GM12878 (cell line): ENCODE data around the gene RENBP. TPM values are rescaled to one million over a fixed set of nuclear protein-coding genes. Genes with fewer than 3 reads are reported as not detected.

Experiments
- ATAC-seq: fragments of 200-7000 bp; cut with Tn5 transposase; 3 replicates; pipeline ENCODE4 v1.9.1; 2020; ENCODE audit warnings: mild to moderate bottlenecking, moderate library complexity
- BruUV-seq: library from RNA; stranded (reverse); fragments of 400-500 nt; replicated peaks from 2 replicates; lab custom pipeline; 2021; lab: Mats Ljungman, UMichigan
- CTCF ChIA-PET: fragments of 300-600 bp; sonication (Branson Sonifier 250); formaldehyde crosslinking; extraction: SDS; loops from one replicate; lab custom pipeline; 2021; ENCODE audit warnings: inconsistent platforms; lab: Yijun Ruan, JAX
- POLR2A ChIA-PET: fragments of 350-600 bp; formaldehyde crosslinking; extraction: SDS; loops from one replicate; lab custom pipeline; 2021; ENCODE audit warnings: inconsistent platforms; lab: Charles Lee
- RAD21 ChIA-PET: fragments of 300-600 bp; sonication (Branson Sonifier 250); formaldehyde crosslinking; loops from one replicate; lab custom pipeline; 2023; ENCODE audit warnings: antibody characterized with exemption; ENCODE audit not compliant: unreplicated experiment; lab: Charles Lee
- SMC1A ChIA-PET: fragments of 300-600 bp; sonication (Branson Sonifier 250); formaldehyde crosslinking; loops from one replicate; lab custom pipeline; 2023; ENCODE audit not compliant: unreplicated experiment, uncharacterized antibody; lab: Charles Lee
- DNase-seq: peaks from one replicate; pipeline ENCODE4 v3.0.0-alpha.2; 2011; ENCODE audit warnings: low read depth, low spot score
- FAIRE-seq: peaks from 3 replicates; lab custom pipeline; 2011; peaks lifted over from hg19 to GRCh38; lab: Jason Lieb, UNC
- H2AFZ ChIP-seq: 2 replicates; pipeline ENCODE4 v1.6.0; 2011; ENCODE audit warnings: low read depth, low read length, control low read depth; ENCODE audit not compliant: control insufficient read depth
- H3K27ac ChIP-seq: 2 replicates; pipeline ENCODE4 v1.5.1; 2011; ENCODE audit warnings: control low read depth; ENCODE audit not compliant: control insufficient read depth, insufficient read depth
- H3K27me3 ChIP-seq, 2 experiments: replicated peaks in 1 of 2; 2 replicates each; pipeline versions ENCODE4 v1.6.0 to v1.6.1; 2011; ENCODE audit warnings: low read length in 1 of 2; ENCODE audit not compliant: control insufficient read depth in 2 of 2, insufficient read depth in 2 of 2
- H3K36me3 ChIP-seq, 2 experiments: 2 replicates each; pipeline ENCODE4 v1.5.1; 2011; ENCODE audit warnings: low read length in 1 of 2; ENCODE audit not compliant: control insufficient read depth in 2 of 2, insufficient read depth in 2 of 2
- H3K4me1 ChIP-seq: 2 replicates; pipeline ENCODE4 v1.6.1; 2011; ENCODE audit warnings: mild to moderate bottlenecking, low read length, moderate library complexity, mixed read lengths; ENCODE audit not compliant: control insufficient read depth, insufficient read depth
- H3K4me2 ChIP-seq: 2 replicates; pipeline ENCODE4 v1.6.0; 2011; ENCODE audit warnings: control low read depth; ENCODE audit not compliant: control insufficient read depth, insufficient read depth
- H3K4me3 ChIP-seq: fragments of 200-600 bp; sonication (generic); 2 replicates; pipeline ENCODE4 v1.5.1; 2016
- H3K79me2 ChIP-seq: 2 replicates; pipeline ENCODE4 v1.6.0; 2011; ENCODE audit warnings: low read length; ENCODE audit not compliant: control insufficient read depth, insufficient read depth
- H3K9ac ChIP-seq: 2 replicates; pipeline ENCODE4 v1.8.0; 2011; ENCODE audit warnings: low read length, control low read depth, mixed read lengths; ENCODE audit not compliant: control insufficient read depth, insufficient read depth
- H3K9me3 ChIP-seq: replicated peaks from 3 replicates; pipeline ENCODE4 v1.5.1; 2011; ENCODE audit warnings: mild to moderate bottlenecking, low read length; ENCODE audit not compliant: control insufficient read depth, insufficient read depth
- H4K20me1 ChIP-seq: 2 replicates; pipeline ENCODE4 v1.6.0; 2011; ENCODE audit not compliant: control insufficient read depth, insufficient read depth
- ASH2L ChIP-seq: fragments of 300-600, 200-600 bp; sonication (generic); IDR thresholded peaks from 2 replicates; pipeline ENCODE4 v1.6.1; 2017; ENCODE audit warnings: low read depth, mild to moderate bottlenecking, borderline replicate concordance
- ATF7 ChIP-seq: fragments of 450-650 bp; IDR thresholded peaks from 2 replicates; pipeline ENCODE4 v1.6.1; 2016; ENCODE audit warnings: low read depth, mild to moderate bottlenecking
- ESRRA ChIP-seq: IDR thresholded peaks from 2 replicates; pipeline ENCODE4 v1.6.1; 2012; ENCODE audit warnings: mild to moderate bottlenecking, low read length, improper control_type of control experiment
- FOS ChIP-seq: IDR thresholded peaks from 3 replicates; pipeline ENCODE4 v1.6.1; 2011; ENCODE audit warnings: borderline replicate concordance; ENCODE audit not compliant: insufficient read length; ENCODE audit errors: extremely low read depth
- MEF2B ChIP-seq: fragments of 450-650 bp; IDR thresholded peaks from 2 replicates; pipeline ENCODE4 v1.6.1; 2018; ENCODE audit warnings: mild to moderate bottlenecking, moderate library complexity; ENCODE audit not compliant: partially characterized antibody, poor library complexity, severe bottlenecking
- POLR2A ChIP-seq: IDR thresholded peaks from 2 replicates; pipeline ENCODE4 v1.6.1; 2011; ENCODE audit warnings: low read depth, mild to moderate bottlenecking, low read length
- RELA ChIP-seq: fragments of 450-650 bp; IDR thresholded peaks from 2 replicates; pipeline ENCODE4 v1.8.0; 2014; ENCODE audit warnings: borderline replicate concordance; ENCODE audit not compliant: partially characterized antibody
- SP1 ChIP-seq: IDR thresholded peaks from one replicate; pipeline ENCODE4 v1.6.1; 2011; ENCODE audit warnings: low read depth, low read length
- SREBF1 ChIP-seq: IDR thresholded peaks from 2 replicates; pipeline ENCODE4 v1.6.1; 2012; ENCODE audit warnings: mild to moderate bottlenecking, low read length
- TAF1 ChIP-seq: IDR thresholded peaks from 2 replicates; pipeline ENCODE4 v1.6.1; 2011; ENCODE audit warnings: mild to moderate bottlenecking, low read depth, low read length, borderline replicate concordance
- TCF12 ChIP-seq: IDR thresholded peaks from 2 replicates; pipeline ENCODE4 v1.6.1; 2011; ENCODE audit warnings: low read depth, mild to moderate bottlenecking, low read length
- ZNF207 ChIP-seq: fragments of 450-650 bp; IDR thresholded peaks from 2 replicates; pipeline ENCODE4 v1.6.1; 2014; ENCODE audit warnings: antibody characterized with exemption, mild to moderate bottlenecking, borderline replicate concordance
- ZNF274 ChIP-seq: IDR thresholded peaks from one replicate; pipeline ENCODE4 v1.8.0; 2011; ENCODE audit not compliant: insufficient read length, insufficient read depth
- WGBS: methylation state at CpG from one replicate; pipeline ENCODE4 v1.1.6; 2016; ENCODE audit warnings: low lambda C conversion rate; ENCODE audit not compliant: insufficient replicate concordance, insufficient coverage; ENCODE audit errors: missing lambda C conversion rate; 5-methylcytosine and 5-hydroxymethylcytosine counted together
- in situ Hi-C: fragments of 300-500 bp; cut with MboI; formaldehyde crosslinking; loops from 9 replicates; pipeline ENCODE4 v1.14.3; 2018; ENCODE audit warnings: mixed read lengths
- intact Hi-C: fragments of 100-400 bp; cut with micrococcal nuclease; formaldehyde crosslinking; loops from one replicate; pipeline ENCODE4 v1.14.2; 2022; ENCODE audit not compliant: unreplicated experiment
- polyA plus RNA-seq, 11 experiments: library from polyadenylated mRNA; depleted of rRNA in 4 of 11; unstranded in 6 of 11; stranded (reverse) in 5 of 11; fragments of >200 nt; fragmentation: Nextera tagmentation in 4 of 11; fragmentation: Illumina TruSeq in 1 of 11; extraction: Ambion mirVana in 4 of 11; extraction: Trizol in 1 of 11; gene quantifications; 1 replicate in 1 of 11; 2 replicates in 10 of 11; pipeline versions ENCODE4 v1.2.1 to v1.2.3, GENCODE V29; 2011 to 2016; ENCODE audit warnings: inconsistent platforms in 2 of 11, missing spikeins in 2 of 11, low read depth in 1 of 11
- total RNA-seq, 4 experiments: library from RNA; depleted of rRNA in 3 of 4; stranded (reverse); fragments of >200 nt in 3 of 4; fragmentation: Illumina TruSeq in 1 of 4; extraction: Trizol in 1 of 4; gene quantifications; 2 replicates each; pipeline versions ENCODE4 v1.2.1 to v1.2.3, GENCODE V29; 2013 to 2021
- TF ChIP-seq, protein P1 (sequence below): fragments of 450-650 bp; IDR thresholded peaks from 2 replicates; pipeline ENCODE4 v1.6.1; 2017; ENCODE audit warnings: mild to moderate bottlenecking, moderate library complexity
- TF ChIP-seq, protein P2 (sequence below): IDR thresholded peaks from 2 replicates; pipeline ENCODE4 v1.6.1; 2011; ENCODE audit warnings: mild to moderate bottlenecking, low read depth, low read length, moderate library complexity; ENCODE audit not compliant: insufficient replicate concordance
- TF ChIP-seq, protein P3 (sequence below): fragments of 150-350 bp; IDR thresholded peaks from 2 replicates; pipeline ENCODE4 v1.6.1; 2014; ENCODE audit warnings: mild to moderate bottlenecking, low read depth, low read length

The RENBP gene
- total and polyA plus RNA-seq, 10 of the 15 experiments (the other 5 are each of a cell fraction or from before 2014, with no cell fraction given) = 0.36 to 4.9 (median 1.8) TPM; not detected in 3

DNA sequence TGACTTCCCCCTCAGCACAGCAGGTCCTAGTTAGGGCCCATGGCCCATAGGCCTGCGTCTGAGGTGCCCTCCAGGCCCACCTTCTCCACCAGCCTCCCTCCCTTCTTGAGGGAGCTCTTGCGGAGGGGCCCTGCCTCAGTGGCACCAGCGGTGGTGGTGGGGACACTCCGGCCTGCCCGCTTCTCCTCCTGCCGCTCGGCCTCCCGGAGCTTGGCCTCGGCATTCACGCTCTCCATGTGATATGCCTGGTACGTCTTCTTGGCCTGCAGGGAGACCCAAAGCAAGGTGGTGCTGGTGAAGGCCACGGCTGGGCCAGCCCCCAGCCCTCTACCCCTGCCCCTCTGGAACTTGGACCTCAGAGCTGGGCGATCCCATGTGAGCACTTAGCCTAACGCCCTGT lies 23.9 kb downstream of the RENBP start (continued):
- TF ChIP-seq ASH2L = no peak
- TF ChIP-seq, protein P1, sequence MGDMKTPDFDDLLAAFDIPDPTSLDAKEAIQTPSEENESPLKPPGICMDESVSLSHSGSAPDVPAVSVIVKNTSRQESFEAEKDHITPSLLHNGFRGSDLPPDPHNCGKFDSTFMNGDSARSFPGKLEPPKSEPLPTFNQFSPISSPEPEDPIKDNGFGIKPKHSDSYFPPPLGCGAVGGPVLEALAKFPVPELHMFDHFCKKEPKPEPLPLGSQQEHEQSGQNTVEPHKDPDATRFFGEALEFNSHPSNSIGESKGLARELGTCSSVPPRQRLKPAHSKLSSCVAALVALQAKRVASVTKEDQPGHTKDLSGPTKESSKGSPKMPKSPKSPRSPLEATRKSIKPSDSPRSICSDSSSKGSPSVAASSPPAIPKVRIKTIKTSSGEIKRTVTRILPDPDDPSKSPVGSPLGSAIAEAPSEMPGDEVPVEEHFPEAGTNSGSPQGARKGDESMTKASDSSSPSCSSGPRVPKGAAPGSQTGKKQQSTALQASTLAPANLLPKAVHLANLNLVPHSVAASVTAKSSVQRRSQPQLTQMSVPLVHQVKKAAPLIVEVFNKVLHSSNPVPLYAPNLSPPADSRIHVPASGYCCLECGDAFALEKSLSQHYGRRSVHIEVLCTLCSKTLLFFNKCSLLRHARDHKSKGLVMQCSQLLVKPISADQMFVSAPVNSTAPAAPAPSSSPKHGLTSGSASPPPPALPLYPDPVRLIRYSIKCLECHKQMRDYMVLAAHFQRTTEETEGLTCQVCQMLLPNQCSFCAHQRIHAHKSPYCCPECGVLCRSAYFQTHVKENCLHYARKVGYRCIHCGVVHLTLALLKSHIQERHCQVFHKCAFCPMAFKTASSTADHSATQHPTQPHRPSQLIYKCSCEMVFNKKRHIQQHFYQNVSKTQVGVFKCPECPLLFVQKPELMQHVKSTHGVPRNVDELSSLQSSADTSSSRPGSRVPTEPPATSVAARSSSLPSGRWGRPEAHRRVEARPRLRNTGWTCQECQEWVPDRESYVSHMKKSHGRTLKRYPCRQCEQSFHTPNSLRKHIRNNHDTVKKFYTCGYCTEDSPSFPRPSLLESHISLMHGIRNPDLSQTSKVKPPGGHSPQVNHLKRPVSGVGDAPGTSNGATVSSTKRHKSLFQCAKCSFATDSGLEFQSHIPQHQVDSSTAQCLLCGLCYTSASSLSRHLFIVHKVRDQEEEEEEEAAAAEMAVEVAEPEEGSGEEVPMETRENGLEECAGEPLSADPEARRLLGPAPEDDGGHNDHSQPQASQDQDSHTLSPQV = no peak
- TF ChIP-seq, protein P2, sequence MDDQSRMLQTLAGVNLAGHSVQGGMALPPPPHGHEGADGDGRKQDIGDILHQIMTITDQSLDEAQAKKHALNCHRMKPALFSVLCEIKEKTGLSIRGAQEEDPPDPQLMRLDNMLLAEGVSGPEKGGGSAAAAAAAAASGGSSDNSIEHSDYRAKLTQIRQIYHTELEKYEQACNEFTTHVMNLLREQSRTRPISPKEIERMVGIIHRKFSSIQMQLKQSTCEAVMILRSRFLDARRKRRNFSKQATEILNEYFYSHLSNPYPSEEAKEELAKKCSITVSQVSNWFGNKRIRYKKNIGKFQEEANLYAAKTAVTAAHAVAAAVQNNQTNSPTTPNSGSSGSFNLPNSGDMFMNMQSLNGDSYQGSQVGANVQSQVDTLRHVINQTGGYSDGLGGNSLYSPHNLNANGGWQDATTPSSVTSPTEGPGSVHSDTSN = no peak

DNA sequence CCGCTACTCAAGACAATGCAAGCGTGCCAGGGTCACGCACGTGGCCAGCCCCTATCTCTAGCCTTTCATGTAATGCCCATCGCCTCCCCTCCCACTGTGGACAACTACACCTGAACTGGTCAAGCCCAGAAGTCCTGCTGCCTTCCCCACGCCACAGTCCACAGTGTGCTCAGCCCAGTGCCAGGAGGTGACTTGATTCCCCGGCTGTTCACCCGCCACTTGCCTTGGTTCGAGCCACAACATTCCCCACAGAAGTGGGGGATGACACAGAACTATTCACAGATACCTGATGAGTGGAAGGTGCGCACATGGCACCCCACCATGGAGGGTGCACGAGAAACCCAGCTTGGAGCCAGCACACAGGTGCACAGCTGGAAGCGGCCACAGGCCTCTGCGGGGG lies 25.2 kb downstream of the RENBP start:
- H3K79me2 ChIP-seq = peaks cover 15% of the 10 kb centered on the region
- H3K36me3 ChIP-seq = peaks cover 0 to 3% of the 10 kb centered on the region in 2 experiments; a peak in 1 of 4 replicates
- 0 out of 4 replicates have a peak, but pooled peaks cover 0 to 1% of the 10 kb centered on the region in 2 experiments for H3K27me3 ChIP-seq
- DNase-seq = no peak
- POLR2A ChIA-PET = no interaction called here
- no peaks in the 10 kb centered on the region for H4K20me1 ChIP-seq
- H3K4me1 ChIP-seq = peaks cover 7% of the 10 kb centered on the region; the same call in 1 of the 2 replicates
- CTCF ChIA-PET = no interaction called here
- no peak overlapping the region for H3K27ac ChIP-seq
- no peak overlapping the region for H3K4me2 ChIP-seq
- SMC1A ChIA-PET = interaction anchor here (0.8 kb wide), 1 partner anchor 121 kb away, joined by 3 read pairs; no protein-coding TSS in a partner anchor
- in situ Hi-C loops (no loop called here), intact Hi-C loops (no loop called here)
- RAD21 ChIA-PET = no interaction called here
- no peaks in the 10 kb centered on the region for H3K9me3 ChIP-seq
- no peak for FAIRE-seq
- no peak overlapping the region for H3K4me3 ChIP-seq
- H3K9ac ChIP-seq = no peak overlapping the region
- WGBS = 88% methylated on average over 13 of the region's 13 CpGs
- H2AFZ ChIP-seq = no peak overlapping the region
- ATAC-seq = no peak
- BruUV-seq = no TSS peak
- TF ChIP-seq, protein P2 = no peak
- TF ChIP-seq RELA = no peak
- no peak for TF ChIP-seq POLR2A
- TF ChIP-seq ATF7 = no peak
- no peak for TF ChIP-seq ZNF207
- no peak for TF ChIP-seq TAF1
- TF ChIP-seq FOS = no peak
- no peak for TF ChIP-seq SREBF1
- TF ChIP-seq MEF2B = no peak
- TF ChIP-seq ESRRA = no peak
- no peak for TF ChIP-seq TCF12
- TF ChIP-seq, protein P3, sequence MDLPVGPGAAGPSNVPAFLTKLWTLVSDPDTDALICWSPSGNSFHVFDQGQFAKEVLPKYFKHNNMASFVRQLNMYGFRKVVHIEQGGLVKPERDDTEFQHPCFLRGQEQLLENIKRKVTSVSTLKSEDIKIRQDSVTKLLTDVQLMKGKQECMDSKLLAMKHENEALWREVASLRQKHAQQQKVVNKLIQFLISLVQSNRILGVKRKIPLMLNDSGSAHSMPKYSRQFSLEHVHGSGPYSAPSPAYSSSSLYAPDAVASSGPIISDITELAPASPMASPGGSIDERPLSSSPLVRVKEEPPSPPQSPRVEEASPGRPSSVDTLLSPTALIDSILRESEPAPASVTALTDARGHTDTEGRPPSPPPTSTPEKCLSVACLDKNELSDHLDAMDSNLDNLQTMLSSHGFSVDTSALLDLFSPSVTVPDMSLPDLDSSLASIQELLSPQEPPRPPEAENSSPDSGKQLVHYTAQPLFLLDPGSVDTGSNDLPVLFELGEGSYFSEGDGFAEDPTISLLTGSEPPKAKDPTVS = no peak
- no peak for TF ChIP-seq ZNF274
- no peak for TF ChIP-seq SP1
